HPDE6-E6E7 (cell line): Measurements from ENCODE around the gene STUB1.
"Not testable (repeated sequence)": the region's sequence is repeated elsewhere in the genome, so short reads cannot be mapped to it uniquely, and the experiment has no call there.

ENCODE experiments used
- DNase-seq: peaks from one replicate; pipeline ENCODE4 v3.0.0; 2011; ENCODE audit warnings: missing footprints; ENCODE audit errors: extremely low spot score

The STUB1 gene

GRCh38 chr16:678858-679813 lies 1.1 kb upstream of the STUB1 start:
- no peak for DNase-seq

- no peak for DNase-seq
These were observed 375 bp downstream of the STUB1 start for GRCh38 chr16:680625-680945.

DNA sequence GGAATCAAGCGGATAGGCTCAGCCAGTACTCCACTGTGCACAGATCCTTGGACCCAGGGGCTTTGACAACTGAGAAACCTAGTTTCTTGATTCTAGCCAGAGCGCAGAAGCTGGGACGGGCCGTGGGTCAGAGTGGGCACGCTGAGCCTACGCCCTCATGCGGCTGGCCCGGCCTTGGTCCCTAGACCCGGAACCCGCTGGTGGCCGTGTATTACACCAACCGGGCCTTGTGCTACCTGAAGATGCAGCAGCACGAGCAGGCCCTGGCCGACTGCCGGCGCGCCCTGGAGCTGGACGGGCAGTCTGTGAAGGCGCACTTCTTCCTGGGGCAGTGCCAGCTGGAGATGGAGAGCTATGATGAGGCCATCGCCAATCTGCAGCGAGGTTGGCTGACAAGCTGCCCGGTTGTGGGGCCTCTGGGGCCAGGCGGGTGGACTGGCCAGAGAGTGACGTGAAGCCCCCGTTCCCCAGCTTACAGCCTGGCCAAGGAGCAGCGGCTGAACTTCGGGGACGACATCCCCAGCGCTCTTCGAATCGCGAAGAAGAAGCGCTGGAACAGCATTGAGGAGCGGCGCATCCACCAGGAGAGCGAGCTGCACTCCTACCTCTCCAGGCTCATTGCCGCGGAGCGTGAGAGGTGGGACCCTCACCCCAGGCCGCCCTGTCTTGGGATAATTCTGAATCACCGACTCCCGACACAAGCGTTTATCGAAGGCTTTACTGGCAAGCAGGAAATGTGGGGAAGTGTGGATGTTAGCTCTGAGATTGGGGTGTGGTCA lies 946 bp downstream of the STUB1 start:
- no peak for DNase-seq

GRCh38 chr16:681746-682427 lies 1.7 kb downstream of the STUB1 start:
- no peak for DNase-seq

DNA sequence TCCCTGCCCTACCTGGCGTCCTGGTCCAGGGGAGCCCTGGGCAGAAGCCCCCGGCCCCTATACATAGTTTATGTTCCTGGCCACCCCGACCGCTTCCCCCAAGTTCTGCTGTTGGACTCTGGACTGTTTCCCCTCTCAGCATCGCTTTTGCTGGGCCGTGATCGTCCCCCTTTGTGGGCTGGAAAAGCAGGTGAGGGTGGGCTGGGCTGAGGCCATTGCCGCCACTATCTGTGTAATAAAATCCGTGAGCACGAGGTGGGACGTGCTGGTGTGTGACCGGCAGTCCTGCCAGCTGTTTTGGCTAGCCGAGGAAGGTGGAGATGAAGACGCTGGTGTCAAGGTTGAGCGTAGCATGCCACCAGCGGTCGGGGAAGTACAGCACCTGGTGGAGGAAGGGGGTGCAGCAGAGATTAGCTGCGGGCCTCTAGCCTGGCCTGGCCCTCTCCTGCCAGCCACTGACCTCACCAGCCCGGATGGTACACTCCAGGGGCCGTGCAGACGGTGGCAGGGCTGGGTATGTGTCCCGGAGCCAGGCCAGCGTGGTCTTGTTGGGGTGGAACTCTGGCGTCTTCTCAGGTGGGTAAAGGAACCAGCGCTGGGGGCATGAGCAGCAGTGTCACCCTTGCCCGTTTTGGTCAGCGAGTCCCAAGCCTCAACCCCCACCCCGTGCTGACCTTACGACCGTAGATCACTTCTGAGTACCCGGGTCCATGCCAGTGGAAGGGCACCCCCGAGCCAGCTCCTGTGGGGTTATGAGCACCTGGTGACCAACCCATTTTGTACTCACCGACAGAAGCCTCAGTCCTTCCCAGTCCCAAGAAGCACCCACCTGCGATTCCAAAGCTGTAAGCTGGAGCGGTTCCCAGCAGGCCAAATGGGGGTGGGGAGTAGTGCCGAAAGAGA lies 2.5 kb downstream of the STUB1 start:
- DNase-seq, result no peak

- DNase-seq, result no peak
These were observed 3.3 kb downstream of the STUB1 start for GRCh38 chr16:683396-684070.

GRCh38 chr16:684071-684794 lies 4.0 kb downstream of the STUB1 start, which contains the start of gene JMJD8:
TSS of gene JMJD8 (minus strand) at chr16:684334. CDS start at chr16:684319, 15 bp downstream.
- peak; percentile 92 for DNase-seq

GRCh38 chr16:684961-685696 lies 4.9 kb downstream of the STUB1 start:
- DNase-seq, result no peak

DNA sequence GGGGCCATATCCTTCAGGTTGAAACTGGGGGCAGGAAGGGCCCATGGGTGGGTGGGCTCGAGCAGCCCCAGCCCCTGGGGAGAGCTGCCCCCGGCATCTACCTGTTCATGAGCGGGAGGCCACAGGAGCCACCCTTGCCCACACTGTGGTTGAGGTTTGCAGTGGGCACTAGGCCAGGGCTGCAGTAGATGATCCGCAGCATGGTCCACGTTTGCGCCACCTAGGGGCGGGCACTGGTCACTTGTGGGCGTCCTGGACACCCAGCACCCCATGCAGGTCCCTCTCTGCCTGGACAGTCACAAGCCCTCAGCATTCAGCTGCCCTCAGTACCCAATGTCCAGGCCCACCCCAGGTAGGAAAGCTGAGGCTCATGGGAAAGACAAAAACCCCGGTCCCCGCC lies 5.8 kb downstream of the STUB1 start:
- DNase-seq, result no peak

DNA sequence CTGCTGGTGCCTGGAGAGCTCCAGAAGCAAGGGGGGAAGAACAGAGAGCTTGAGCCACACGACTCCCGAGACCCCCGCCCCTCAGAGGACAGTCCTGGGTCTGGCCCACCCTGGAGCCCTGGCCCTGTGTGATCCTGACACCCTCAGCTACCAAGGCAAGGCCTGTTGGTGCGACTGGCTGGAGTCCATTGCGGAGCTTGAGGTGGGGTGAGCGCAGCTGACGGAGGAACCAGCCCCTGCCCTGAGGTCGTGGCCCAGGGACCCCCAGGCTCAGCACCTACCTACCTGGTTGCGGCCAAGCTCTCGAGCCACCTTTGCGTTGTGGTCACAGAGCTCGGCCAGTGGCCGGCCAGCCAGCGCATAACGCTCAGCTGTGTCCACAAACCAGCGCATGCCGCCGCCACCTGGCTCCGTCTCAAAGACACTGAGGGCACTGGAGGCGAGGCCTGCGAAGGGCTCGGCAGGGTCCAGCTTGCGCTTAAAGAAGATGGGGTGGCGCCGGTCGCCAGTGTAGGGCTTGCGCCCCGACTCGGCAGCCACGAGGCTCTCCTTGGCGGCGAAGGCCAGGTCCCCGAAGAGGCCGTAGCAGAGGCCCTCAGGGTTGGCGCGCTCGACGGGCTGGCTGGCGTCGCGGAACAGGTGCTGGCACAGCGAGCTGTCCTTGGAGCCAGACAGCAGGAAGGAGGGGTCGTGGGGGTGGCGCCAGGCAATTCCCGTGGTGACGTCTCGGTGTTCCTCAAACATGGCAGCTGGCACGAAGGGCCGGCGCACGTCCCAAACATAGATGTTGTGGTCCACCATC lies 6.5 kb downstream of the STUB1 start:
- no peak for DNase-seq

DNA sequence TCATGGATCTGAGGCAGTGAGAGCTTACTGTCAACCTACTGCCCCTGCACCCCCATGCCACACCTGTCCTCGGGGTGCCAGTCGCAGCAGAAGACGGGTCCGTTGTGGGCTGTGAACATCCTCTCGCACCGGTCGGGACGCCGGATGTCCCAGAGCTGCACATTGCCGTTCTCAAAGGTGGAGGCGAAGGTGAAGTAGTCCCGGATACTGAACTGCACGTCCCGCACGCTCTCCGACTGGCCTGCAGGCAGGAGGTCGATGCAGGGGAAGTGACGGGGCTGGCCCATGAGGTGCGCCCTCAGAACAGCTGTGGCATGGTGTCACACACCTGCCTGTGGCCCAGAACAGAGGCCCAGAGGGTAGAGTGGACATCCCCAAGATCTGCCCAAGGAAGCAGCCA lies 7.3 kb downstream of the STUB1 start:
- DNase-seq, result no peak

DNA sequence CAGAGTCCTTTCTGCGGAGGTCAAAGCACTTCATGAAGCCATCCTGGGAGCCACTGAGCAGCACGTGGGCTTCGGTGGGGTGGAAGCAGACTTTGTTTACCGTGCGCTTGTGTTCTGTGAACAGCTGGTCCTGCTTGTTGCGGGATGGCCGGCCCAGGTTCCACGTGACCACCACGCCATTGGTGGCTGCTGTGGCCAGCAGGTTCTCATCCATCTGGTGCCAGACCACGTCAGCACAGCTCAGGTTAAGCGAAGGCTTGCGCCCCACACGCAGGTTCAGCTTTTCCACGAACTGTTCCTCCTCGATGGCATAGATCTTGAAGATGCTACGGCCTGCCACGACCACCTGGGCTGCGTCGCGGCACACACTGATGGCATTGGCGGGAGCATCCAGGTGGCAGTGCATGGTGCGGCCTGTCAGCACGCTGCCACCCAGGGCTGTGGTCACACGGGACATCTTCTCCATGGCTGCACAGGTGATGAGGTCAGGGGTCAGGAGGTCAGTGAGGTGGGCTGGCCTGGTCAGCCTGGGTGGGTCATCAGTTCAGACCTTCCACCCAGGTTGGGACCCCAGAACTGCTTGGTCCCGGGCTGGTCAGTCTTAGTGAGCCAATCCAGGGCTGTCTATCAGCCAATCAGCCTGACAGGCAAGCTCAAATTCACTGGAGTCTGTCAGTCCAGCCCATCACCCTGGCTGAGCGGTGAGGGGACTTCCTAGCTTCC lies 9.1 kb downstream of the STUB1 start:
- DNase-seq, result no peak

DNA sequence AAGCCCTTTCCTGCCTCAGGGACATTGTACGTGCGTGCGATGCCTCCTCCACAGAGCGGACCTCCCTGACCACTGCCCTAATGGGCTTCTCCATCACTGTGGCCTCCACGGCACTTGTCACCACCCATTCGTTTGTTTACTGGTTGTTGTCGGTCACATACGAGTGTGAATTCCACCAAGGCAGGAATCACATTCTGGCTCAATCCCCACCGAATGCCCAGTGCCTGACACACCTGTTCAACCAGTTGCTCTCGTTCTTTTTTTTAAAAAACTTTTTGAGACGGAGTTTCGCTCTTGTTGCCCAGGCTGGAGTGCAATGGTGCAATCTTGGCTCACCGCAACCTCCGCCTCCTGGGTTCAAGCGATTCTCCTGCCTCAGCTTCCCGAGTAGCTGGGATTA lies 11.0 kb downstream of the STUB1 start:
- DNase-seq, result not testable (repeated sequence)

DNA sequence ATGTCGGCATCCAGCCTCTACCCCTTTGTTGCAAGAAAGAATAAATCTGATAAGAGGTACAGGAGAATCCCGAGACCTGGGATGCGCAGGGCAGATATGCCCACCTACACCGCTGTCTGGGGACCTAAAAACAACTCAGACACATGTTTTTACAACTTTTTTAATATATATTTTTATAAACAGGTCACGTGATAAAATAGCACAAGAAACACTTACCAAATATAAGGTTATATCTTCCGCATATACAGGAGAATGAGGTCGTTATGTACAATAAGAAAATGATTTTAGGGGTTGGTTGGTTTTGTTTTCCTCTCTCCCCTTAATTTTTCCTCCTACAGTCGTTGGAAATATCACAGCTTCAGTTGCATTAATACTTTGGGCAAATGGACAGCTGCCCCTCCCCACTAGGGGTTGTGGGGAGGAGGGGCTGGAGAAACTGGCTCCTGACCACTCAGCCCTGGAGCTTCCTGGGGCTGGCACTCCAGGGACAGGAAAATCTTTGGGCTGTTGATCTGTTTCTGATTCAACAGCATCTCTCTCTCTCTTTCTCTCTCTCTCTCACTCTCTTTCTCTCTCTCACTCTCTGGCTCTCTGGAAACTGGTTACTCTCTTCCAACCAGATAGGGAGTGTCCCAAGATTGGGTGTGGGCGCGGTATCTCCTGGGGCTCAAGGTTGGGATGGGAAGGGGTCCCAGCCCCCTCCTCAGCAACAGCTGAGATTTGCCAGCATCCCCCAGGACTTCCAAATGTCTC lies 12.3 kb downstream of the STUB1 start:
- no peak for DNase-seq

- no peak for DNase-seq
These were observed 13.2 kb downstream of the STUB1 start for GRCh38 chr16:693364-693763.

- DNase-seq, result no peak
These were observed 13.6 kb downstream of the STUB1 start for GRCh38 chr16:693766-694165.
